Sigmoid colon (tissue), 4 donors: Measurements from ENCODE around the gene KIF26B.

Experiments
- CTCF ChIP-seq, 4 experiments: fragments of 450-650 bp in 3 of 4; fragments of 200-600 bp in 1 of 4; IDR thresholded peaks; one replicate each; pipeline ENCODE4 v1.5.1; 2016 to 2019; ENCODE audit warnings: antibody characterized with exemption in 4 of 4, mild to moderate bottlenecking in 3 of 4, moderate library complexity in 2 of 4
- EP300 ChIP-seq, 4 donors: sonication (generic); formaldehyde crosslinking; IDR thresholded peaks; one replicate each; pipeline ENCODE4 v1.6.1; 2017; ENCODE audit warnings: antibody characterized with exemption in 4 of 4
- POLR2A ChIP-seq, 2 donors: fragments of 450-650 bp; IDR thresholded peaks; one replicate each; pipeline ENCODE4 v1.6.1; 2016; ENCODE audit warnings: antibody characterized with exemption in 2 of 2, mild to moderate bottlenecking in 2 of 2, moderate library complexity in 2 of 2
- POLR2AphosphoS5 ChIP-seq, 4 donors: sonication (generic); formaldehyde crosslinking; IDR thresholded peaks; one replicate each; pipeline ENCODE4 v1.6.1; 2017; ENCODE audit warnings: antibody characterized with exemption in 4 of 4

DNA sequence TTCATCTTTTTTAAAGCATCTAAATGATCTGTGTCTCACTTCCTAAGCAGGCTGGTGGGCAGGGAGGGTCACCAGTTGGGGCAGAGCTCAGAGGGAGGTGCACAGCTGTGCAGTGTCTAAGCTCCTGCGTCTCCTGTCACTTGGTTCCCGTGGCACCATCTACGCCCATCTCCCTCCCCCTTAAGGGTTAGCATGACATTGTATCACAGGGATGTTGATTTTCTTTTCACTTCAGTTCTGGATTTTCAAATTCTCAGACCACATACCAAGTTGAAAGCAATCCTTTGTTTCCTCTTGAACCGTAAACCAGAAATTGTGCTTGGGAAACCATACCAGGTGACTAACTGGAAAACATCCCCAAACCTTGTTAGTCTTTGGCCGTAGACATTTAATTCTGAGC lies 187.0 kb downstream of the KIF26B start:
- TF ChIP-seq CTCF (IDR thresholded peaks at IDR 0.05) (no peak), POLR2A (IDR thresholded peaks at IDR 0.05) (no peak), EP300 (IDR thresholded peaks at IDR 0.05) (no peak), POLR2AphosphoS5 (IDR thresholded peaks at IDR 0.05) (no peak)
